Activated naive CD8-positive, alpha-beta T cell treated with anti-CD3 and anti-CD28 coated beads, Interleukin-2, amount 10 ng/mL, durations not matched to agents 7 days and 5 days (primary cell): ENCODE measurements around the gene ATP8B2. TPM values are rescaled to one million over a fixed set of nuclear protein-coding genes. Genes with fewer than 3 reads are reported as not detected.
"Not testable (repeated sequence)": the region's sequence is repeated elsewhere in the genome, so short reads cannot be mapped to it uniquely, and the experiment has no call there.

Experiments
- ATAC-seq: fragments of 150-1000 bp; cut with Tn5 transposase; one replicate; pipeline ENCODE4 v1.10.0; 2021; ENCODE audit warnings: low read depth, moderate library complexity
- POLR2A ChIA-PET: fragments of 350-600 bp; sonication (Branson Sonifier 250); formaldehyde crosslinking; loops from one replicate; lab custom pipeline; 2021; ENCODE audit warnings: antibody characterized with exemption; lab: Charles Lee
- DNase-seq: peaks from one replicate; pipeline ENCODE4 v3.0.0; 2021
- H3K27ac Mint-ChIP-seq: one replicate; pipeline ENCODE4 v1.8.0; 2022; ENCODE audit warnings: mild to moderate bottlenecking, mixed read lengths
- H3K27me3 Mint-ChIP-seq: one replicate; pipeline ENCODE4 v1.8.0; 2022; ENCODE audit warnings: mild to moderate bottlenecking, moderate library complexity, mixed read lengths
- H3K36me3 Mint-ChIP-seq: one replicate; pipeline ENCODE4 v1.8.0; 2021; ENCODE audit warnings: mild to moderate bottlenecking, mixed read lengths
- H3K4me1 Mint-ChIP-seq: one replicate; pipeline ENCODE4 v1.8.0; 2021; ENCODE audit warnings: mixed read lengths
- H3K4me3 Mint-ChIP-seq: one replicate; pipeline ENCODE4 v1.8.0; 2022; ENCODE audit warnings: mild to moderate bottlenecking, moderate library complexity, mixed read lengths
- H3K9me3 Mint-ChIP-seq: one replicate; pipeline ENCODE4 v1.8.0; 2021; ENCODE audit warnings: mixed read lengths
- total RNA-seq, 2 experiments: library from RNA; stranded (reverse); gene quantifications; one replicate each; pipeline ENCODE4 v1.2.3, GENCODE V29; 2021

Gene ATP8B2
- 10 to 100 TPM; 91.2 to 95.4 TPM for total RNA-seq

- H3K27me3 Mint-ChIP-seq: peaks cover 12% of the 10 kb centered on the region
- peak within 1 kb of the TSS; percentile 97 for H3K4me3 Mint-ChIP-seq
- POLR2A ChIA-PET: interaction anchor here (1.1 to 4.9 kb wide), 4 partner anchors 11 to 52 kb away, joined by 4 to 46 read pairs (median 11); no protein-coding TSS in a partner anchor
- no peaks in the 10 kb centered on the region for H3K36me3 Mint-ChIP-seq
- peak within 1 kb of the TSS; percentile 90 for H3K27ac Mint-ChIP-seq
- peak; percentile 80 for DNase-seq
- H3K4me1 Mint-ChIP-seq: peaks cover 39% of the 10 kb centered on the region
- ATAC-seq: peak; percentile 46
- no peaks in the 10 kb centered on the region for H3K9me3 Mint-ChIP-seq
Observed at GRCh38 chr1:154324669-154325582, at the start of gene ATP8B2. ATP8B2 (plus strand) TSS chr1:154325525; CDS start chr1:154328142, 2,617 bp downstream.

- DNase-seq: no peak
- peaks cover 21% of the 10 kb centered on the region for H3K4me1 Mint-ChIP-seq
- H3K27ac Mint-ChIP-seq: no peak overlapping the region
- no peak overlapping the region for H3K4me3 Mint-ChIP-seq
- H3K27me3 Mint-ChIP-seq: no peaks in the 10 kb centered on the region
- H3K9me3 Mint-ChIP-seq: no peaks in the 10 kb centered on the region
- no peak for ATAC-seq
- POLR2A ChIA-PET: no interaction called here
- peaks cover 16% of the 10 kb centered on the region for H3K36me3 Mint-ChIP-seq
Observed at GRCh38 chr1:154276797-154277196, 48.5 kb upstream of the ATP8B2 start.

- not testable (repeated sequence) for ATAC-seq, DNase-seq, H3K4me3 Mint-ChIP-seq, H3K9me3 Mint-ChIP-seq, H3K27ac Mint-ChIP-seq, H3K27me3 Mint-ChIP-seq, H3K36me3 Mint-ChIP-seq, H3K4me1 Mint-ChIP-seq
- POLR2A ChIA-PET: interaction anchor here (0.6 kb wide), 1 partner anchor 150 kb away, joined by 3 read pairs; no protein-coding TSS in a partner anchor
Observed at GRCh38 chr1:154287591-154287990, 37.7 kb upstream of the ATP8B2 start.

GRCh38 chr1:154288661-154289060, 36.7 kb upstream of the ATP8B2 start:
- DNase-seq: no peak
- peaks cover 2% of the 10 kb centered on the region for H3K4me1 Mint-ChIP-seq
- no peaks in the 10 kb centered on the region for H3K36me3 Mint-ChIP-seq
- H3K4me3 Mint-ChIP-seq: no peak overlapping the region
- no peak overlapping the region for H3K27ac Mint-ChIP-seq
- H3K27me3 Mint-ChIP-seq: peaks cover 7% of the 10 kb centered on the region
- POLR2A ChIA-PET: no interaction called here
- no peak for ATAC-seq
- H3K9me3 Mint-ChIP-seq: peaks cover 4% of the 10 kb centered on the region

GRCh38 chr1:154290921-154291320, 34.4 kb upstream of the ATP8B2 start:
- peaks cover 10% of the 10 kb centered on the region for H3K9me3 Mint-ChIP-seq
- no peaks in the 10 kb centered on the region for H3K4me1 Mint-ChIP-seq
- ATAC-seq: no peak
- H3K27ac Mint-ChIP-seq: no peak overlapping the region
- POLR2A ChIA-PET: no interaction called here
- H3K27me3 Mint-ChIP-seq: peaks cover 7% of the 10 kb centered on the region
- H3K36me3 Mint-ChIP-seq: peaks cover 5% of the 10 kb centered on the region
- no peak overlapping the region for H3K4me3 Mint-ChIP-seq
- no peak for DNase-seq

- H3K27me3 Mint-ChIP-seq: peaks cover 3% of the 10 kb centered on the region
- no peak overlapping the region for H3K4me3 Mint-ChIP-seq
- H3K9me3 Mint-ChIP-seq: peaks cover 12% of the 10 kb centered on the region
- ATAC-seq (no peak), DNase-seq (no peak)
- H3K27ac Mint-ChIP-seq: no peak overlapping the region
- POLR2A ChIA-PET: no interaction called here
- H3K4me1 Mint-ChIP-seq: no peaks in the 10 kb centered on the region
- peaks cover 5% of the 10 kb centered on the region for H3K36me3 Mint-ChIP-seq
Observed at GRCh38 chr1:154295408-154296235, 29.7 kb upstream of the ATP8B2 start.

GRCh38 chr1:154301582-154301981, 23.7 kb upstream of the ATP8B2 start:
- peaks cover 2% of the 10 kb centered on the region for H3K9me3 Mint-ChIP-seq
- no peak for DNase-seq
- peaks cover 5% of the 10 kb centered on the region for H3K27me3 Mint-ChIP-seq
- no peaks in the 10 kb centered on the region for H3K36me3 Mint-ChIP-seq
- H3K27ac Mint-ChIP-seq: no peak overlapping the region
- POLR2A ChIA-PET: no interaction called here
- ATAC-seq: no peak
- no peak overlapping the region for H3K4me3 Mint-ChIP-seq
- no peaks in the 10 kb centered on the region for H3K4me1 Mint-ChIP-seq

GRCh38 chr1:154304664-154305337, 20.5 kb upstream of the ATP8B2 start:
- no peaks in the 10 kb centered on the region for H3K36me3 Mint-ChIP-seq
- ATAC-seq (no peak), DNase-seq (no peak)
- POLR2A ChIA-PET: no interaction called here
- no peaks in the 10 kb centered on the region for H3K4me1 Mint-ChIP-seq
- peaks cover 5% of the 10 kb centered on the region for H3K27me3 Mint-ChIP-seq
- H3K4me3 Mint-ChIP-seq: no peak overlapping the region
- no peaks in the 10 kb centered on the region for H3K9me3 Mint-ChIP-seq
- no peak overlapping the region for H3K27ac Mint-ChIP-seq

- no peak overlapping the region for H3K4me3 Mint-ChIP-seq
- no peaks in the 10 kb centered on the region for H3K9me3 Mint-ChIP-seq
- H3K27me3 Mint-ChIP-seq: peaks cover 2% of the 10 kb centered on the region
- no peak for ATAC-seq
- H3K27ac Mint-ChIP-seq: no peak overlapping the region
- DNase-seq: no peak
- POLR2A ChIA-PET: no interaction called here
- no peaks in the 10 kb centered on the region for H3K4me1 Mint-ChIP-seq
- H3K36me3 Mint-ChIP-seq: no peaks in the 10 kb centered on the region
Observed at GRCh38 chr1:154306151-154306550, 19.2 kb upstream of the ATP8B2 start.

- H3K4me3 Mint-ChIP-seq, H3K4me1 Mint-ChIP-seq, DNase-seq, POLR2A ChIA-PET, H3K27ac Mint-ChIP-seq, ATAC-seq, H3K36me3 Mint-ChIP-seq, H3K27me3 Mint-ChIP-seq, H3K9me3 Mint-ChIP-seq: not testable (repeated sequence)
Observed at GRCh38 chr1:154307670-154308270, 17.6 kb upstream of the ATP8B2 start.

GRCh38 chr1:154309136-154309535, 16.2 kb upstream of the ATP8B2 start:
- H3K4me3 Mint-ChIP-seq, POLR2A ChIA-PET, H3K36me3 Mint-ChIP-seq, DNase-seq, H3K4me1 Mint-ChIP-seq, H3K27me3 Mint-ChIP-seq, H3K9me3 Mint-ChIP-seq, ATAC-seq, H3K27ac Mint-ChIP-seq: not testable (repeated sequence)

- H3K4me3 Mint-ChIP-seq, ATAC-seq, POLR2A ChIA-PET, H3K9me3 Mint-ChIP-seq, DNase-seq, H3K4me1 Mint-ChIP-seq, H3K36me3 Mint-ChIP-seq, H3K27ac Mint-ChIP-seq, H3K27me3 Mint-ChIP-seq: not testable (repeated sequence)
Observed at GRCh38 chr1:154312229-154313065, 12.9 kb upstream of the ATP8B2 start.
